Measurements from ENCODE around the gene KIRREL1.

The KIRREL1 gene

GRCh38 chr1:158007667-158008386 lies 14.4 kb downstream of the KIRREL1 start:
- DNase-seq: no peak

- DNase-seq: no peak
Measured at GRCh38 chr1:158008630-158009029, 15.2 kb downstream of the KIRREL1 start.

GRCh38 chr1:158011714-158012113 lies 18.3 kb downstream of the KIRREL1 start:
- no peak for DNase-seq

GRCh38 chr1:158013840-158014730 lies 20.6 kb downstream of the KIRREL1 start:
- DNase-seq: no peak

- DNase-seq: no peak
Measured at GRCh38 chr1:158014731-158015320, 21.4 kb downstream of the KIRREL1 start.

- no peak for DNase-seq
Measured at GRCh38 chr1:158016651-158017335, 23.3 kb downstream of the KIRREL1 start.

GRCh38 chr1:158017800-158018595 lies 24.6 kb downstream of the KIRREL1 start:
- no peak for DNase-seq

GRCh38 chr1:158019171-158019868 lies 25.9 kb downstream of the KIRREL1 start:
- no peak for DNase-seq

- DNase-seq: no peak
Measured at GRCh38 chr1:158020259-158020885, 26.9 kb downstream of the KIRREL1 start.

GRCh38 chr1:158020886-158021620 lies 27.6 kb downstream of the KIRREL1 start:
- DNase-seq: no peak

- DNase-seq: no peak
Measured at GRCh38 chr1:158021721-158022120, 28.3 kb downstream of the KIRREL1 start.

GRCh38 chr1:158022554-158023312 lies 29.3 kb downstream of the KIRREL1 start:
- DNase-seq: no peak

- no peak for DNase-seq
Measured at GRCh38 chr1:158024737-158025136, 31.3 kb downstream of the KIRREL1 start.

- DNase-seq: no peak
Measured at GRCh38 chr1:158025576-158026230, 32.3 kb downstream of the KIRREL1 start.

GRCh38 chr1:158026651-158027050 lies 33.2 kb downstream of the KIRREL1 start:
- DNase-seq: no peak

GRCh38 chr1:158027508-158027907 lies 34.1 kb downstream of the KIRREL1 start:
- DNase-seq: no peak

GRCh38 chr1:158028969-158029368 lies 35.5 kb downstream of the KIRREL1 start:
- DNase-seq: no peak

GRCh38 chr1:158035014-158035413 lies 41.6 kb downstream of the KIRREL1 start:
- DNase-seq: no peak

GRCh38 chr1:158035976-158036583 lies 42.6 kb downstream of the KIRREL1 start:
- DNase-seq: no peak

All from bone marrow (tissue), 2 donors.